OCI-LY7 (cell line): ENCODE data around the gene CADM2.

Source experiments
- CTCF ChIP-seq: fragments of 200-600 bp; sonication (generic); conservative IDR thresholded peaks from 2 replicates; pipeline ENCODE4 v1.5.1; 2014; ENCODE audit warnings: mild to moderate bottlenecking, antibody characterized with exemption, low read length, moderate library complexity, mixed read lengths
- EZH2phosphoT487 ChIP-seq: fragments of 200-600 bp; sonication (generic); IDR thresholded peaks from 2 replicates; pipeline ENCODE4 v1.6.1; 2018; ENCODE audit warnings: low read depth, borderline replicate concordance, mild to moderate bottlenecking, mixed run types, antibody characterized with exemption, low read length, moderate library complexity, mixed read lengths

- TF ChIP-seq CTCF (no peak), EZH2phosphoT487 (no peak)
Observed at GRCh38 chr3:85068911-85069310, 110.1 kb downstream of the CADM2 start.
